Bronchial epithelial cell (primary cell): ENCODE data around the gene CCDC192. TPM values are rescaled to one million over a fixed set of nuclear protein-coding genes. Genes with fewer than 3 reads are reported as not detected.
"Not testable (repeated sequence)": the region's sequence is repeated elsewhere in the genome, so short reads cannot be mapped to it uniquely, and the experiment has no call there.

Experiments
- DNase-seq: peaks from one replicate; pipeline ENCODE4 v3.0.0-alpha.2; 2010; ENCODE audit warnings: low read depth
- FAIRE-seq: peaks from 2 replicates; lab custom pipeline; 2011; peaks lifted over from hg19 to GRCh38; lab: Jason Lieb, UNC
- H3K27me3 ChIP-seq: 2 replicates; pipeline ENCODE4 v1.5.1; 2011; ENCODE audit warnings: low read length; ENCODE audit not compliant: control insufficient read depth, insufficient read depth
- H3K36me3 ChIP-seq: 2 replicates; pipeline ENCODE4 v1.5.1; 2011; ENCODE audit warnings: low read length; ENCODE audit not compliant: control insufficient read depth, insufficient read depth
- H3K4me3 ChIP-seq: 2 replicates; pipeline ENCODE4 v1.5.1; 2011; ENCODE audit warnings: mild to moderate bottlenecking, low read depth, low read length, control low read depth
- CTCF ChIP-seq: IDR thresholded peaks from 2 replicates; pipeline ENCODE4 v1.5.1; 2011; ENCODE audit warnings: mild to moderate bottlenecking, moderate library complexity, low read length, control low read depth, inconsistent platforms; ENCODE audit not compliant: insufficient read depth, severe bottlenecking
- total RNA-seq: library from RNA; depleted of rRNA; stranded (reverse); fragments of >200 nt; gene quantifications from 2 replicates; pipeline ENCODE4 v1.2.1, GENCODE V29; 2014

The CCDC192 gene
- total RNA-seq, 1 donor from 2014 or later, result not detected

GRCh38 chr5:127785098-127785927 lies 82.1 kb downstream of the CCDC192 start:
- Histone ChIP-seq H3K4me3 (no peak overlapping the region), H3K27me3 (no peaks in the 10 kb centered on the region), H3K36me3 (no peaks in the 10 kb centered on the region)
- no peak for TF ChIP-seq CTCF
- FAIRE-seq, result peak; percentile 95
- DNase-seq, result peak; percentile 91

DNA sequence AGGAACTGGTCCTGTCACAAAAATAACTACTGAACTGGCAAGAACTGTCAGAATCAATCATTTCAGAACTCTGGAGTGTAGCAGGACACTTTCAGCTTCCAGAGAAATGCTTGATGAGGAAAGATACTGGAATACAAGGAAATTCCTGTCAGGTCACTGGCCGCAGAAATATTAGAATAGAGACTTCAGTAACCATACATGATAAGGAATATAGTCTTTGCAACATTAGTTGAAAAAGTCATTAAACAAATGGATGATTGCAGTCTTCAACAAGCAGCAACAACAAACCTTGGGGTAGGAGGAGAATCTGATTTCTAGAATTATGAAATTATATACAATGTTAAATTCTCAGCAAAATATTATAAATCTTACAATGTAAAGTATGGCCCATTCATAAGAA lies 88.2 kb downstream of the CCDC192 start:
- no peak for TF ChIP-seq CTCF
- H3K27me3 ChIP-seq, result no peaks in the 10 kb centered on the region
- DNase-seq (no peak), FAIRE-seq (no peak)
- no peaks in the 10 kb centered on the region for H3K36me3 ChIP-seq
- no peak overlapping the region for H3K4me3 ChIP-seq

DNA sequence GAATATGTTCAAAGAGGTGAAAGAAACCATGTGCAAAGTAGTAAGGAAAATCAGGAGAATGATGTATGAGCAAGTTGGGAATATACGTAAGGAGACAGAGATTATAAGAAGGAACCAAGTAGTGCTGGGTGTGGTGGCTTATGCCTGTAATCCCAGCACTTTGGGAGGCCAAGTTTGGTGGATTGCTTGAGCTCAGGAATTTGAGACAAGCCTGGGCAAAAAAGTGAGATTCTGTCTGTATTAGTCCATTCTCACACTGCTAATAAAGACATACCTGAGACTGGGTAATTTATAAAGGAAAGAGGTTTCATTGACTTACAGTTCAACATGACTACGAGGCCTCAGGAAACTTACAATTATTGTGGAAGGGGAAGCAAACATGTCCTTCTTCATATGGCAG lies 88.7 kb downstream of the CCDC192 start:
- H3K36me3 ChIP-seq, FAIRE-seq, H3K27me3 ChIP-seq, H3K4me3 ChIP-seq: not testable (repeated sequence)
- peak; percentile 43 for DNase-seq

DNA sequence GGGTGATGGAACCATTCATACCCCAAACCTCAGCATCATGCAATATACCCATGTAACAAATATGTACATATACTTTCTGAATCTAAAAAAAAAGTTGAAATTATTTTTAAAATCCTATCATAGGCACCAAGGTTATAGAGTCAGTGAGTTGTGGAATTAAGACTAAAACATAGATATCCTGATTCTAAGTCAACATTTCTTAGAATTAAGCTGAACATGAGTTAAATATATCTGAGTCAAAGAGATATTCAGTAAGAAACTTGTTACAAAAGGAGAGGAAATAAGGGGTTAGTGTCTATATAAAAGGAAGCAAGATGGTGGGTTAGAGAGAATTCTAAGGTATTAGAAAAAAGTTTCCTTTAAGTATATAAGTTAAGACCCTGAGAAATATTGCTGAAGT lies 89.9 kb downstream of the CCDC192 start:
- FAIRE-seq (no peak), DNase-seq (no peak)
- Histone ChIP-seq H3K4me3 (no peak overlapping the region), H3K27me3 (no peaks in the 10 kb centered on the region), H3K36me3 (no peaks in the 10 kb centered on the region)
- TF ChIP-seq CTCF, result no peak

DNA sequence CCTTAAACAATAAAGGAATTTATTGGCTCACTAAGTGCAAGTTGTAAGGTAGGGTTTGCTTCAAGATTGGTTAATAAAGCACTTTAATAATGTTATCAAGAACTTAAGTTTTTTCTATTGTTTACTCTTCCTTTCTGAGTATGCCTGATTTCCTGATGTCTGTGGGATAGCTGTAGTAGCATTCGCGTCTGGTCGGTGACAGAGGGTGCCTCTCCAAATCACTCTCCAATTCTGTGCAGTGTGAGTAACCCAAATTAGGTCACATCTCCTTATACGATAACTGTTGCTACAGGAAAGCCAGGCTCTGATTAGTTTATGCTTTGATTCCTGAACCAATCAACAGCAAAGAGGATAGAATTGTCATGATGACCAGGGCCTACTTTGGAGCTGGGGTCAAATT lies 90.7 kb downstream of the CCDC192 start:
- Histone ChIP-seq H3K4me3 (no peak overlapping the region), H3K36me3 (no peaks in the 10 kb centered on the region), H3K27me3 (no peaks in the 10 kb centered on the region)
- FAIRE-seq, result no peak
- TF ChIP-seq CTCF, result no peak
- DNase-seq, result no peak

- H3K27me3 ChIP-seq, result no peaks in the 10 kb centered on the region
- H3K4me3 ChIP-seq, result no peak overlapping the region
- FAIRE-seq, result no peak
- TF ChIP-seq CTCF, result no peak
- H3K36me3 ChIP-seq, result no peaks in the 10 kb centered on the region
- no peak for DNase-seq
These were observed 93.0 kb downstream of the CCDC192 start for GRCh38 chr5:127796211-127796610.
